OCI-LY3 (cell line): ENCODE measurements around the gene PARD3B.

Source experiments
- H2AFZ ChIP-seq: fragments of 200-600, 300-600 bp; shearing (Covaris generic); 2 replicates; pipeline ENCODE4 v1.6.0; 2014; ENCODE audit warnings: antibody characterized with exemption, low read depth, low read length
- H3K27ac ChIP-seq: fragments of 200-600, 300-600 bp; sonication (generic); 2 replicates; pipeline ENCODE4 v1.5.1; 2014; ENCODE audit warnings: mild to moderate bottlenecking, low read length, moderate library complexity, mixed read lengths
- H3K27me3 ChIP-seq: fragments of 200-600, 300-600 bp; sonication (generic); 2 replicates; pipeline ENCODE4 v1.6.1; 2014; ENCODE audit warnings: low read depth, low read length, mixed read lengths
- H3K36me3 ChIP-seq: fragments of 200-600, 300-600 bp; sonication (generic); replicated peaks from 2 replicates; pipeline ENCODE3; 2014; ENCODE audit warnings: low read depth, low read length, mixed read lengths
- H3K4me1 ChIP-seq: fragments of 300-600, 200-600 bp; sonication (generic); 2 replicates; pipeline ENCODE4 v1.6.1; 2014; ENCODE audit warnings: low read length, mixed read lengths
- H3K4me2 ChIP-seq: fragments of 200-600, 300-600 bp; sonication (generic); 2 replicates; pipeline ENCODE4 v1.6.1; 2014; ENCODE audit warnings: low read length, mixed read lengths
- H3K4me3 ChIP-seq: fragments of 300-600, 200-600 bp; sonication (generic); 2 replicates; pipeline ENCODE4 v1.5.1; 2014; ENCODE audit warnings: antibody characterized with exemption, mild to moderate bottlenecking, low read length, moderate library complexity
- H3K79me2 ChIP-seq: fragments of 300-600, 200-600 bp; shearing (Covaris generic); 2 replicates; pipeline ENCODE4 v1.6.1; 2014; ENCODE audit warnings: mild to moderate bottlenecking, low read length, mixed read lengths
- H3K9ac ChIP-seq: fragments of 300-600, 200-600 bp; shearing (Covaris generic); 2 replicates; pipeline ENCODE4 v1.6.0; 2014; ENCODE audit warnings: mild to moderate bottlenecking, low read length, moderate library complexity
- H3K9me3 ChIP-seq: fragments of 200-600, 300-600 bp; shearing (Covaris generic); 2 replicates; pipeline ENCODE4 v1.6.1; 2014; ENCODE audit warnings: low read length, mixed read lengths; ENCODE audit not compliant: insufficient read depth
- H4K20me1 ChIP-seq: fragments of 200-600, 300-600 bp; sonication (generic); 2 replicates; pipeline ENCODE4 v1.6.1; 2016; ENCODE audit warnings: low read length, mixed read lengths; ENCODE audit not compliant: insufficient read depth
- CTCF ChIP-seq: fragments of 200-600, 300-600 bp; sonication (generic); IDR thresholded peaks from 2 replicates; pipeline ENCODE4 v1.5.1; 2014; ENCODE audit warnings: antibody characterized with exemption, low read length, low read depth
- EZH2phosphoT487 ChIP-seq: fragments of 200-600 bp; shearing (Covaris generic); IDR thresholded peaks from 2 replicates; pipeline ENCODE4 v1.6.1; 2018; ENCODE audit warnings: antibody characterized with exemption, mixed run types, low read depth

The PARD3B gene

GRCh38 chr2:205660521-205661124 lies 1115.3 kb downstream of the PARD3B start:
- Histone ChIP-seq H3K79me2 (no peaks in the 10 kb centered on the region), H3K4me1 (no peaks in the 10 kb centered on the region), H4K20me1 (no peaks in the 10 kb centered on the region), H3K4me3 (no peak overlapping the region), H3K4me2 (no peak overlapping the region), H3K9me3 (no peaks in the 10 kb centered on the region), H3K36me3 (no peaks in the 10 kb centered on the region), H2AFZ (no peak overlapping the region), H3K27ac (no peak overlapping the region), H3K27me3 (peaks cover 48% of the 10 kb centered on the region; the same call in 1 of the 2 replicates), H3K9ac (no peak overlapping the region)
- no peak for TF ChIP-seq CTCF
- no peak for TF ChIP-seq EZH2phosphoT487

GRCh38 chr2:205661281-205661680 lies 1116.0 kb downstream of the PARD3B start:
- no peaks in the 10 kb centered on the region for H3K4me1 ChIP-seq
- no peaks in the 10 kb centered on the region for H3K79me2 ChIP-seq
- no peaks in the 10 kb centered on the region for H3K36me3 ChIP-seq
- H3K4me2 ChIP-seq: no peak overlapping the region
- TF ChIP-seq CTCF (no peak), EZH2phosphoT487 (no peak)
- no peak overlapping the region for H3K9ac ChIP-seq
- H3K9me3 ChIP-seq: no peaks in the 10 kb centered on the region
- H3K27ac ChIP-seq: no peak overlapping the region
- H3K27me3 ChIP-seq: peaks cover 48% of the 10 kb centered on the region; the same call in 1 of the 2 replicates
- no peak overlapping the region for H2AFZ ChIP-seq
- H3K4me3 ChIP-seq: no peak overlapping the region
- H4K20me1 ChIP-seq: no peaks in the 10 kb centered on the region

GRCh38 chr2:205662206-205662965 lies 1117.1 kb downstream of the PARD3B start:
- H3K27ac ChIP-seq: no peak overlapping the region
- no peaks in the 10 kb centered on the region for H3K4me1 ChIP-seq
- TF ChIP-seq CTCF (no peak), EZH2phosphoT487 (no peak)
- H3K9ac ChIP-seq: no peak overlapping the region
- no peaks in the 10 kb centered on the region for H3K36me3 ChIP-seq
- no peaks in the 10 kb centered on the region for H3K9me3 ChIP-seq
- H3K79me2 ChIP-seq: no peaks in the 10 kb centered on the region
- H2AFZ ChIP-seq: no peak overlapping the region
- peaks cover 43% of the 10 kb centered on the region; the same call in 1 of the 2 replicates for H3K27me3 ChIP-seq
- H3K4me2 ChIP-seq: no peak overlapping the region
- H3K4me3 ChIP-seq: no peak overlapping the region
- no peaks in the 10 kb centered on the region for H4K20me1 ChIP-seq

GRCh38 chr2:205665791-205666190 lies 1120.5 kb downstream of the PARD3B start:
- no peaks in the 10 kb centered on the region for H3K79me2 ChIP-seq
- H3K4me3 ChIP-seq: no peak overlapping the region
- H4K20me1 ChIP-seq: no peaks in the 10 kb centered on the region
- no peaks in the 10 kb centered on the region for H3K36me3 ChIP-seq
- H3K4me1 ChIP-seq: no peaks in the 10 kb centered on the region
- no peak overlapping the region for H3K9ac ChIP-seq
- H3K4me2 ChIP-seq: no peak overlapping the region
- H2AFZ ChIP-seq: no peak overlapping the region
- no peaks in the 10 kb centered on the region for H3K9me3 ChIP-seq
- H3K27ac ChIP-seq: no peak overlapping the region
- no peak for TF ChIP-seq EZH2phosphoT487
- TF ChIP-seq CTCF: no peak
- H3K27me3 ChIP-seq: peaks cover 18% of the 10 kb centered on the region; the same call in 1 of the 2 replicates
